ENCODE results near the gene BTBD9. TPM values are rescaled to one million over a fixed set of nuclear protein-coding genes. Genes with fewer than 3 reads are reported as not detected.

BTBD9 gene
- total and polyA plus RNA-seq, 2 experiments from 2014 or later: 13.0 to 17.0 TPM

- TF ChIP-seq, protein P1, sequence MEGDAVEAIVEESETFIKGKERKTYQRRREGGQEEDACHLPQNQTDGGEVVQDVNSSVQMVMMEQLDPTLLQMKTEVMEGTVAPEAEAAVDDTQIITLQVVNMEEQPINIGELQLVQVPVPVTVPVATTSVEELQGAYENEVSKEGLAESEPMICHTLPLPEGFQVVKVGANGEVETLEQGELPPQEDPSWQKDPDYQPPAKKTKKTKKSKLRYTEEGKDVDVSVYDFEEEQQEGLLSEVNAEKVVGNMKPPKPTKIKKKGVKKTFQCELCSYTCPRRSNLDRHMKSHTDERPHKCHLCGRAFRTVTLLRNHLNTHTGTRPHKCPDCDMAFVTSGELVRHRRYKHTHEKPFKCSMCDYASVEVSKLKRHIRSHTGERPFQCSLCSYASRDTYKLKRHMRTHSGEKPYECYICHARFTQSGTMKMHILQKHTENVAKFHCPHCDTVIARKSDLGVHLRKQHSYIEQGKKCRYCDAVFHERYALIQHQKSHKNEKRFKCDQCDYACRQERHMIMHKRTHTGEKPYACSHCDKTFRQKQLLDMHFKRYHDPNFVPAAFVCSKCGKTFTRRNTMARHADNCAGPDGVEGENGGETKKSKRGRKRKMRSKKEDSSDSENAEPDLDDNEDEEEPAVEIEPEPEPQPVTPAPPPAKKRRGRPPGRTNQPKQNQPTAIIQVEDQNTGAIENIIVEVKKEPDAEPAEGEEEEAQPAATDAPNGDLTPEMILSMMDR (IDR thresholded peaks at IDR 0.05; ENCODE audit: poor library complexity): no peak
- peaks cover 15% of the 10 kb centered on the region for H4K20me1 ChIP-seq (ENCODE audit: insufficient read depth, poor library complexity, severe bottlenecking)
- H2AFZ ChIP-seq: no peak overlapping the region
- H3K9me2 ChIP-seq (replicated peaks; ENCODE audit: insufficient read depth): no peaks in the 10 kb centered on the region
- no peaks in the 10 kb centered on the region for H3K9me3 ChIP-seq (ENCODE audit: low read depth)
- 92% methylated on average over 8 of the region's 8 CpGs for WGBS (ENCODE audit: low lambda C conversion rate, missing lambda C conversion rate)
- H3K4me3 ChIP-seq: no peak overlapping the region
- DNase-seq (ENCODE audit: low spot score): no peak
- no peak overlapping the region for H3K27ac ChIP-seq
- H3K79me2 ChIP-seq: peaks cover 7% of the 10 kb centered on the region
- H3K27me3 ChIP-seq: no peaks in the 10 kb centered on the region
- no peaks in the 10 kb centered on the region for H3K36me3 ChIP-seq (replicated peaks; ENCODE audit: insufficient read depth, low read depth)
- no peak overlapping the region for H3K4me2 ChIP-seq
- no peaks in the 10 kb centered on the region for H3K4me1 ChIP-seq (ENCODE audit: insufficient read depth)
Measured at GRCh38 chr6:38152620-38153019, 487.1 kb downstream of the BTBD9 start.

DNA sequence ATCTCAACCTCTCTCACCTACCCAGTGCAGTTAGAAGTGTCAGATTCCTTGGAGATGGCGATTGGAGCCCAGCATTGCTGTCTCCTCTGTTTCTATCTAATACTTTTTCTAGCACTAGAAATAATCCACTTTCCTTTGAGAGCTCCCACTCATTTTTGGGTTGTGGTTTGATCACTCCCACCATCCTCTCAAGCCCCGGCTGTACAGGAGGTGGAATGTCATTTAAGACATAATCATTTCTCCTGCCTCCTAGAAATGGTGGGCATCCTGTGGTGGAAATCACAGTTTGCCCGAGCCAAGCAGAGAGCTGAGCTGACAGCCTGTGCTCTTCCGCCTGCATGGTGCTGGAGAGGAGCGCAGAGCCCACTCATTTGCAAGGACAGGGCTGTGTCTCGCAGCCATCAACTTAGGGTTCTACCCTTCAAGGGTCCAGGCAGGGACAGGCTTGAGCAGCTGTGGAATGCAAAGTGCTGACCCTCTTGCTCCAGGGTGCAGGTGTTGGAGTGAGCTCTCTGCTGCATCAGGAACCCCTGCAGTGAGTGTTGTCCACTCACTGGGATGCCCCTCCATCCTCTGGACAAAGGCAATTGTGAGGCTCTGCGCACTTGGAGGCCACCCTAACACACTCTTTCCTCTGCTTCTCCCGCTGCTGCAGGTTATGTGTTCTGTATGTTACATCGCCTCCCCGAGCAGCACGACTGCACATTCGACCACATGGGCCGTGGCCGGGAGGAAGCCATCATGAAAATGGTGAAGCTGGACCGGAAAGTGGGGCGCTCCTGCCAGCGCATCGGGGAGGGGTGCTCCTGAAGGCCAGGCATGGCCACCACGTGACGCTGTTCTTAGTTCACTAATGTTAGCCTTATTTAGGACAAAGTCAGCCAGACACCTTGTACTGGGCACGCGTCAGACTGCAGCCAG is 487.9 kb downstream of the BTBD9 start:
- no peak overlapping the region for H2AFZ ChIP-seq
- no peak for DNase-seq (ENCODE audit: low spot score)
- TF ChIP-seq, protein P1 (IDR thresholded peaks at IDR 0.05; ENCODE audit: poor library complexity): no peak
- TF ChIP-seq EZH2 (IDR thresholded peaks at IDR 0.05; ENCODE audit: borderline replicate concordance): no peak
- no peak for TF ChIP-seq EZH2phosphoT487 (IDR thresholded peaks at IDR 0.05; ENCODE audit: low read depth, severe bottlenecking, unreplicated experiment)
- H3K27ac ChIP-seq: no peak overlapping the region
- no peaks in the 10 kb centered on the region for H3K9me3 ChIP-seq (ENCODE audit: low read depth)
- H3K4me2 ChIP-seq: no peak overlapping the region
- H3K27me3 ChIP-seq: no peaks in the 10 kb centered on the region
- no peaks in the 10 kb centered on the region for H3K4me1 ChIP-seq (ENCODE audit: insufficient read depth)
- no peaks in the 10 kb centered on the region for H3K9me2 ChIP-seq (replicated peaks; ENCODE audit: insufficient read depth)
- 96% methylated on average over 22 of the region's 22 CpGs for WGBS (ENCODE audit: low lambda C conversion rate, missing lambda C conversion rate)
- H4K20me1 ChIP-seq (ENCODE audit: insufficient read depth, poor library complexity, severe bottlenecking): peaks cover 21% of the 10 kb centered on the region
- H3K36me3 ChIP-seq (replicated peaks; ENCODE audit: insufficient read depth, low read depth): no peaks in the 10 kb centered on the region
- peaks cover 13% of the 10 kb centered on the region for H3K79me2 ChIP-seq
- no peak overlapping the region for H3K4me3 ChIP-seq

DNA sequence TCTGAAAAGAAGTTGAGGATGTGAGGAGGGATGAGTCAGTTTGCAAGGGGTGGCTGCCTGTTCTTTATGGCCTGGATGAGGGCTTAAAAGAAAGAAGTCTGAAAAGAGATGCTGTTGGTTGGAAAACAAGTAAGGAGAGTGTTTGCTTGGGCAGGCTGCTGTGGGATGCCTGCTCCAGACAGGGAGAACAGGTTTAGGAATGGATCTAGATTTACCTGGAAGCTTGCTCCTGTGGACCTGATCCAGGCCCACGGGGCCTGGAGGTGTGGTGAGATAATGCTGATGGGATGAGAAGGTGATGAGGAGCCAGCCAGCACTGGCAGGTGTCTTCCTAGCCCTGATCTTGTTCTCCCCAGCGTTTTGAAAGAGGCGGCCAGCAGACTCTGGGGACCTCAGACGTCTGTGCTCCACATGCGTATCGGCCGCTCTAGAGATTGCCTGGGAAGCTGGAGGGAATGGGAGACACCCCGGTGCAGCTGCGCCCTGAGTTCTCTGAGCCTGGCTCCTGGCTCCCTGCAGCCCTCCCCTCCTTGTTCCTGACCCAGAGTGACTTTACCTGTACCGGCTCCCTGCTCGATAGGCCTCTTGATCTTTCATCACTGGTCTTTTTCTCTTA is 488.9 kb downstream of the BTBD9 start:
- DNase-seq (ENCODE audit: low spot score): no peak
- peaks cover 31% of the 10 kb centered on the region for H4K20me1 ChIP-seq (ENCODE audit: insufficient read depth, poor library complexity, severe bottlenecking)
- no peak overlapping the region for H3K4me2 ChIP-seq
- H2AFZ ChIP-seq: no peak overlapping the region
- H3K27me3 ChIP-seq: no peaks in the 10 kb centered on the region
- no peak for TF ChIP-seq EZH2phosphoT487 (IDR thresholded peaks at IDR 0.05; ENCODE audit: low read depth, severe bottlenecking, unreplicated experiment)
- no peak for TF ChIP-seq EZH2 (IDR thresholded peaks at IDR 0.05; ENCODE audit: borderline replicate concordance)
- TF ChIP-seq, protein P1 (IDR thresholded peaks at IDR 0.05; ENCODE audit: poor library complexity): no peak
- H3K36me3 ChIP-seq (replicated peaks; ENCODE audit: insufficient read depth, low read depth): no peaks in the 10 kb centered on the region
- H3K4me1 ChIP-seq (ENCODE audit: insufficient read depth): no peaks in the 10 kb centered on the region
- no peaks in the 10 kb centered on the region for H3K9me3 ChIP-seq (ENCODE audit: low read depth)
- H3K9me2 ChIP-seq (replicated peaks; ENCODE audit: insufficient read depth): no peaks in the 10 kb centered on the region
- H3K27ac ChIP-seq: no peak overlapping the region
- WGBS (ENCODE audit: low lambda C conversion rate, missing lambda C conversion rate): 96% methylated on average over 11 of the region's 11 CpGs
- no peak overlapping the region for H3K4me3 ChIP-seq
- H3K79me2 ChIP-seq: peaks cover 15% of the 10 kb centered on the region

Data from hepatocyte (in vitro differentiated cells).